Naive thymus-derived CD4-positive, alpha-beta T cell (primary cell): ENCODE measurements around the gene PAOX. TPM values are rescaled to one million over a fixed set of nuclear protein-coding genes. Genes with fewer than 3 reads are reported as not detected.
A peak's percentile ranks its signal among the peaks of the same experiment; 100 is the strongest.
"Not testable (repeated sequence)": the region's sequence is repeated elsewhere in the genome, so short reads cannot be mapped to it uniquely, and the experiment has no call there.

ENCODE experiments used
- ATAC-seq: fragments of 150-1000 bp; cut with Tn5 transposase; 2 replicates; pipeline ENCODE4 v1.10.0; 2021; ENCODE audit warnings: mild to moderate bottlenecking, moderate library complexity
- CTCF ChIA-PET: fragments of 350-600 bp; sonication (Branson Sonifier 250); formaldehyde crosslinking; loops from one replicate; lab custom pipeline; 2021; ENCODE audit warnings: antibody characterized with exemption; lab: Charles Lee
- POLR2A ChIA-PET: fragments of 350-600 bp; sonication (Branson Sonifier 250); formaldehyde crosslinking; loops from one replicate; lab custom pipeline; 2021; ENCODE audit warnings: antibody characterized with exemption, inconsistent platforms; lab: Charles Lee
- DNase-seq, 9 donors: peaks; one replicate each; pipeline versions ENCODE4 v3.0.0 to v3.0.0-alpha.2; 2020 to 2022; ENCODE audit warnings: mixed read lengths in 1 of 9
- H3K27ac ChIP-seq: one replicate; pipeline ENCODE4 v1.7.0; 2013; ENCODE audit warnings: mild to moderate bottlenecking, low read depth, low read length, moderate library complexity
- H3K27me3 ChIP-seq, 2 donors: one replicate each; pipeline ENCODE4 v1.7.0; 2013; ENCODE audit warnings: low read length in 2 of 2, mild to moderate bottlenecking in 2 of 2, moderate library complexity in 2 of 2; ENCODE audit not compliant: control insufficient read depth in 2 of 2, insufficient read depth in 2 of 2
- H3K36me3 ChIP-seq, 3 experiments: 1 replicate in 2 of 3; 2 replicates in 1 of 3; pipeline ENCODE4 v1.7.0; 2013; ENCODE audit warnings: low read length in 3 of 3, mild to moderate bottlenecking in 3 of 3, moderate library complexity in 1 of 3; ENCODE audit not compliant: insufficient read depth in 3 of 3, control insufficient read depth in 2 of 3
- H3K4me1 ChIP-seq, 2 donors: one replicate each; pipeline ENCODE4 v1.7.0; 2013; ENCODE audit warnings: low read length in 2 of 2, mild to moderate bottlenecking in 2 of 2, moderate library complexity in 1 of 2; ENCODE audit not compliant: control insufficient read depth in 2 of 2, insufficient read depth in 2 of 2
- H3K4me3 ChIP-seq: 2 replicates; pipeline ENCODE4 v1.7.0; 2013; ENCODE audit warnings: mild to moderate bottlenecking, low read length
- H3K9me3 ChIP-seq, 3 experiments: 1 replicate in 2 of 3; 2 replicates in 1 of 3; pipeline ENCODE4 v1.7.0; 2013; ENCODE audit warnings: low read length in 3 of 3; ENCODE audit not compliant: control insufficient read depth in 2 of 3
- H3K27ac Mint-ChIP-seq, 9 donors: one replicate each; pipeline ENCODE4 v1.8.0; 2020 to 2022; ENCODE audit warnings: mixed read lengths in 9 of 9, mild to moderate bottlenecking in 8 of 9, moderate library complexity in 5 of 9, inconsistent platforms in 2 of 9
- H3K27me3 Mint-ChIP-seq, 5 donors: one replicate each; pipeline ENCODE4 v1.8.0; 2021 to 2022; ENCODE audit warnings: mixed read lengths in 5 of 5, mild to moderate bottlenecking in 1 of 5
- H3K36me3 Mint-ChIP-seq, 5 donors: one replicate each; pipeline ENCODE4 v1.8.0; 2020 to 2022; ENCODE audit warnings: mixed read lengths in 5 of 5, mild to moderate bottlenecking in 3 of 5, inconsistent platforms in 1 of 5
- H3K4me1 Mint-ChIP-seq, 7 donors: one replicate each; pipeline ENCODE4 v1.8.0; 2020 to 2022; ENCODE audit warnings: mixed read lengths in 7 of 7, mild to moderate bottlenecking in 3 of 7, inconsistent platforms in 1 of 7
- H3K4me3 Mint-ChIP-seq, 10 donors: one replicate each; pipeline ENCODE4 v1.8.0; 2020 to 2022; ENCODE audit warnings: mild to moderate bottlenecking in 10 of 10, mixed read lengths in 10 of 10, moderate library complexity in 6 of 10, inconsistent platforms in 2 of 10
- H3K9me3 Mint-ChIP-seq, 11 donors: one replicate each; pipeline ENCODE4 v1.8.0; 2020 to 2022; ENCODE audit warnings: mixed read lengths in 11 of 11, mild to moderate bottlenecking in 4 of 11, inconsistent platforms in 1 of 11, moderate library complexity in 1 of 11
- intact Hi-C, 2 donors: fragments of 100-400 bp; cut with micrococcal nuclease; formaldehyde crosslinking; loops; one replicate each; pipeline ENCODE4 v1.15.1; 2023
- polyA plus RNA-seq, 2 donors: library from polyadenylated mRNA; unstranded; fragments of 300-500 nt; fragmentation: Illumina TruSeq; gene quantifications; one replicate each; pipeline ENCODE4 v1.2.3, GENCODE V29; 2021
- total RNA-seq, 6 experiments: library from RNA in 5 of 6; stranded (reverse) in 5 of 6; gene quantifications; 1 replicate in 5 of 6; 2 replicates in 1 of 6; pipeline ENCODE4 v1.2.3 and lab custom pipeline; 2021 to 2026

The PAOX gene
- total and polyA plus RNA-seq, 7 experiments from 2014 or later, result 1.6 to 9.8 (median 7.7) TPM

DNA sequence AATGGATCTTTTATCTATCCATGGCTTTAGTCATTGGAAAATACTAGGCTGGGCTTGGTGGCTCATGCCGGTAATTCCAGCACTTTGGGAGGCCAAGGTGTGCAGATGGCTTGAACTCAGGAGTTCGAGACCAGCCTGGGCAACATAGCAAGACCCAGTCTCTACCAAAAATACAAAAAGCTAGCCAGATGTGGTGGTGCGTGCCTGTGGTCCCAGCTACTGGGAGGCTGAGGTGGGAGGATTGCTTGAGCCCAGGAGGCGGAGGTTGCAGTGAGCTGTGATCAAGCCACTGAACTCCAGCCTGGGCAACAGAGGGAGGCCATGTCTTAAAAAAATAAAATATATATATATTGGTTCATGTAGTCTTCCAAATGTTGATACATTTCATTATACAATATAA, 7.9 kb downstream of the PAOX start:
- H3K9me3 ChIP-seq, H3K4me3 ChIP-seq, DNase-seq, H3K27me3 Mint-ChIP-seq, H3K4me3 Mint-ChIP-seq, H3K36me3 ChIP-seq, H3K27ac Mint-ChIP-seq, intact Hi-C loops, H3K27ac ChIP-seq, H3K9me3 Mint-ChIP-seq, CTCF ChIA-PET, H3K36me3 Mint-ChIP-seq, ATAC-seq, H3K27me3 ChIP-seq: not testable (repeated sequence)
- H3K4me1 Mint-ChIP-seq, result peaks cover 9 to 34% (median 28%) of the 10 kb centered on the region in 7 donors
- H3K4me1 ChIP-seq, result peaks cover 24 to 32% of the 10 kb centered on the region in 2 donors
- POLR2A ChIA-PET, result interaction anchor here (0.8 to 4.8 kb wide), 2 partner anchors 8 to 10 kb away, joined by 3 to 47 read pairs; partner anchors contain the start of gene PAOX

GRCh38 chr10:133388236-133388972, 9.3 kb downstream of the PAOX start:
- Mint-ChIP-seq H3K27me3 (peaks cover 0 to under 1% (median 0%) of the 10 kb centered on the region in 5 donors), H3K4me1 (peaks cover 9 to 35% (median 28%) of the 10 kb centered on the region in 7 donors), H3K4me3 (peak overlapping the region; percentile 80 to 90 (median 86)), H3K9me3 (no peaks in the 10 kb centered on the region), H3K27ac (peak overlapping the region; percentile 72 to 95 (median 90)), H3K36me3 (peaks cover 0 to 4% (median 0%) of the 10 kb centered on the region in 5 donors)
- Histone ChIP-seq H3K27ac (peak overlapping the region; percentile 66), H3K9me3 (no peaks in the 10 kb centered on the region), H3K4me3 (peak overlapping the region; percentile 66), H3K36me3 (no peaks in the 10 kb centered on the region), H3K4me1 (peaks cover 27 to 33% of the 10 kb centered on the region in 2 donors), H3K27me3 (no peaks in the 10 kb centered on the region)
- ChIA-PET CTCF (interaction anchor here (0.7 to 3.5 kb wide), 2 partner anchors 29 to 59 kb away, joined by 3 to 17 read pairs; no protein-coding TSS in a partner anchor), POLR2A (interaction anchor here (0.6 to 4.8 kb wide), 6 partner anchors 9 to 53 kb away, joined by 3 to 47 read pairs (median 9); partner anchors contain the start of genes CALY, ECHS1 and PAOX)
- intact Hi-C loops, result no loop called here
- no peak for ATAC-seq
- DNase-seq, result no peak

DNA sequence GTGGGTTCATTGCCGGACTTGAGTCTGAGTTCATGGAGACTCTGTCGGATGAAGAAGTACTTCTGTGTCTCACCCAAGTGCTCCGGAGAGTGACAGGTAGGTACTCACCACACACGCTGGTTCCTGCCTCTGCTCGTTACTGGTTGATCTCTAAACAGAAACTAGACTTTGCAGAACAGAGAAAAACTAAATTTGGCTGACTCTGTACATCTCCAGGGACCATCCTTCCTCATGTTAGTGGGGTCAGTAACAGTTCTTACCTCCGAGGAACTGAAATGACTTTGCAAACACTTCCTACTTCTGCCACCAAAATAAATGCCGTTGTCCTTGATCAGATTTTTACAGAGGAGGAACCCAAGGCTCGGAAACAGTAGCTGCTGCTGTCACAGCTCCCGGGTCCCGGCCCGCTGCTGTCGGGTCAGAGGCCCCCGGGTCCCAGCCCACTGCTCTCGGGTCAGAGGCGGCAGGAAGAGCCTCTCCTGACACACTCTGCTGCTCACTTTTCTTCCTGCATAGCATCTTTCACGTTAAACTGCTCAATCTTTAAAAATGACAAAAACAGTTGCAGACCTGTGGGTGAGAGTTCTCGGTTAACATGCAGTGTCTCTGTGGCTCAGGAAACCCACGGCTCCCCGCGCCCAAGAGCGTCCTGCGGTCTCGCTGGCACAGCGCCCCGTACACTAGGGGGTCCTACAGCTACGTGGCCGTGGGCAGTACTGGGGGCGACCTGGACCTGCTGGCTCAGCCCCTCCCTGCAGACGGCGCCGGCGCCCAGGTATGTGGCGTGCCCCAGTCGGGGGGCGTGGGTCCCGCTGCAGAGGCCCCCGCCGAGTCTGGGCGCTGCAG, 10.1 kb downstream of the PAOX start:
- Mint-ChIP-seq H3K4me1 (peaks cover 9 to 37% (median 28%) of the 10 kb centered on the region in 7 donors), H3K36me3 (peaks cover 0 to 4% (median 0%) of the 10 kb centered on the region in 5 donors), H3K9me3 (no peaks in the 10 kb centered on the region), H3K27me3 (peaks cover 0 to 2% (median 0%) of the 10 kb centered on the region in 5 donors), H3K27ac (peak overlapping the region; percentile 66 to 95 (median 90)), H3K4me3 (peak overlapping the region; percentile 80 to 90 (median 86))
- H3K27me3 ChIP-seq, result no peaks in the 10 kb centered on the region
- H3K27ac ChIP-seq, result peak overlapping the region; percentile 66
- H3K4me3 ChIP-seq, result peak overlapping the region; percentile 66
- peaks cover 0 to 2% (median 0%) of the 10 kb centered on the region in 3 experiments for H3K36me3 ChIP-seq
- ATAC-seq, result peak; percentile 54
- intact Hi-C loops, result loop anchor here in 1 of 2 donors (1.0 kb wide), 1 partner anchor 10 kb away; the partner anchor contains the start of gene PAOX
- H3K9me3 ChIP-seq, result no peaks in the 10 kb centered on the region
- DNase-seq, result peak in 7 of 9 donors; percentile 22 to 47 (median 39)
- H3K4me1 ChIP-seq, result peaks cover 29 to 36% of the 10 kb centered on the region in 2 donors
- POLR2A ChIA-PET, result interaction anchor here (0.7 to 4.8 kb wide), 8 partner anchors 10 to 79 kb away, joined by 3 to 47 read pairs (median 6); partner anchors contain the start of genes CALY, ECHS1 and PAOX
- CTCF ChIA-PET, result interaction anchor here (0.7 to 3.5 kb wide), 3 partner anchors 30 to 60 kb away, joined by 3 to 17 read pairs (median 3); no protein-coding TSS in a partner anchor

DNA sequence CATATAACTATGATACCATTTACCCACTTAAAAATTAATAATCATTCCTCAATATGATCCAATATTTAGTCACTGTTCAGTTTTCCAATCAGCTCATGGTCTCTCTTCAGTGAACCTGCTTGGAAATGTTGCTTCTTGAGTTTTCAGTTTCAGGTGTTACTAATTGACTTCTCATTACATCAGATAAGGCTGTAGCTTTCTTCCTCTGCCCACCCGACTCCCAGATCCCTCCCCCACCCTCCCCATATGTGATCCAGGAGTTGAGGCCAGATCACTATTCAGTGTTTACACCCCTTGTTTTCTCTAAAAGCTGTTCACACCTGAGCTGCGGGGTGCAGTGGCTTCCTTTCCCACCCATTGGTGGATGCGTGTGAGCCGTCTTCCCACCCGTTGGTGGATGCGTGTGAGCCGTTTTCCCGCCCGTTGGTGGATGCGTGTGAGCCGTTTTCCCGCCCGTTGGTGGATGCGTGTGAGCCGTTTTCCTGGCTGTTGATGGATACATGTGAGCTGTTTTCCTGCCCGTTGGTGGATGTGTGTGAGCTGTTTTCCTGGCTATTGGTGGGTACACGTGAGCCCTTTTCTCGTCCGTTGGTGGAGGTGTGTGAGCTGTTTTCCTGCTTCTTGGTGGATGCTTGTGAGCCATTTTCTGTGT, 11.7 kb downstream of the PAOX start:
- Mint-ChIP-seq H3K27ac (peak overlapping the region; percentile 69 to 95 (median 89)), H3K36me3 (peaks cover 0 to 6% (median 0%) of the 10 kb centered on the region in 5 donors), H3K4me1 (peaks cover 14 to 50% (median 40%) of the 10 kb centered on the region in 7 donors), H3K27me3 (peaks cover 0 to 2% (median 0%) of the 10 kb centered on the region in 5 donors), H3K9me3 (no peaks in the 10 kb centered on the region), H3K4me3 (peak overlapping the region in 9 of 10 donors; percentile 49 to 90 (median 82))
- Histone ChIP-seq H3K4me1 (peaks cover 39 to 43% of the 10 kb centered on the region in 2 donors), H3K27ac (peak overlapping the region; percentile 66), H3K27me3 (no peaks in the 10 kb centered on the region), H3K4me3 (no peak overlapping the region), H3K9me3 (no peaks in the 10 kb centered on the region), H3K36me3 (peaks cover 0 to 4% (median 0%) of the 10 kb centered on the region in 3 experiments)
- ChIA-PET CTCF (interaction anchor here (0.7 to 3.5 kb wide), 2 partner anchors 61 to 186 kb away, joined by 8 to 17 read pairs; no protein-coding TSS in a partner anchor), POLR2A (interaction anchor here (0.6 to 4.8 kb wide), 10 partner anchors 12 to 126 kb away, joined by 3 to 47 read pairs (median 4); partner anchors contain the start of genes CALY, ECHS1, FUOM and PAOX)
- ATAC-seq, result no peak
- DNase-seq, result no peak
- intact Hi-C loops, result loop anchor here (1.0 to 5.0 kb wide), 11 partner anchors 12 to 1058 kb away; partner anchors contain the start of genes FUOM (in 2 of the 2), ECHS1 (in 1 of the 2), INPP5A (in 1 of the 2) and LRRC27 (in 1 of the 2)

GRCh38 chr10:133391249-133391635, 12.2 kb downstream of the PAOX start:
- CTCF ChIA-PET, result interaction anchor here (3.5 kb wide), 1 partner anchor 62 kb away, joined by 17 read pairs; no protein-coding TSS in a partner anchor
- DNase-seq (no peak), ATAC-seq (no peak)

More at GRCh38 chr10:133391249-133391635, 12.2 kb downstream of the PAOX start:
- POLR2A ChIA-PET, result interaction anchor here (0.6 to 4.8 kb wide), 7 partner anchors 12 to 84 kb away, joined by 3 to 47 read pairs (median 4); partner anchors contain the start of genes ECHS1, FUOM and PAOX
- Histone ChIP-seq H3K27ac (peak overlapping the region; percentile 3), H3K4me3 (no peak overlapping the region), H3K4me1 (peaks cover 41 to 43% of the 10 kb centered on the region in 2 donors), H3K27me3 (no peaks in the 10 kb centered on the region), H3K36me3 (peaks cover 0 to 9% (median 0%) of the 10 kb centered on the region in 3 experiments), H3K9me3 (no peaks in the 10 kb centered on the region)
- intact Hi-C loops, result loop anchor here (5.0 kb wide), 5 partner anchors 34 to 1059 kb away; partner anchors contain the start of genes FUOM (in 1 of the 2), INPP5A (in 1 of the 2) and LRRC27 (in 1 of the 2)
- peaks cover 0 to 4% (median 0%) of the 10 kb centered on the region in 5 donors for H3K36me3 Mint-ChIP-seq
- peak overlapping the region in 5 of 10 donors; percentile 12 to 73 (median 30) for H3K4me3 Mint-ChIP-seq
- H3K4me1 Mint-ChIP-seq, result peaks cover 14 to 53% (median 41%) of the 10 kb centered on the region in 7 donors
- H3K27me3 Mint-ChIP-seq, result peaks cover 0 to 2% (median 0%) of the 10 kb centered on the region in 5 donors
- H3K27ac Mint-ChIP-seq, result peak overlapping the region in 7 of 9 donors; percentile 32 to 95 (median 90)
- H3K9me3 Mint-ChIP-seq, result no peaks in the 10 kb centered on the region
